WTC11 (cell line): ENCODE measurements around the gene ETS1. TPM values are rescaled to one million over a fixed set of nuclear protein-coding genes. Genes with fewer than 3 reads are reported as not detected.

Source experiments
- ATAC-seq: fragments of 200-7000 bp; cut with Tn5 transposase; 2 replicates; pipeline ENCODE4 v1.10.0; 2021; ENCODE audit warnings: mild to moderate bottlenecking, moderate library complexity
- CTCF ChIA-PET: fragments of 300-600 bp; sonication (Branson Sonifier 250); formaldehyde crosslinking; loops from one replicate; lab custom pipeline; 2021; ENCODE audit warnings: antibody characterized with exemption; lab: Charles Lee
- POLR2A ChIA-PET: fragments of 350-600 bp; sonication (Branson Sonifier 250); formaldehyde crosslinking; loops from one replicate; lab custom pipeline; 2021; ENCODE audit warnings: antibody characterized with exemption; lab: Charles Lee
- DNase-seq: peaks from one replicate; pipeline ENCODE4 v3.0.0; 2021; ENCODE audit warnings: low spot score
- H3K27ac Mint-ChIP-seq: 2 replicates; pipeline ENCODE4 v1.8.0; 2021; ENCODE audit warnings: mixed read lengths
- H3K27me3 Mint-ChIP-seq: 2 replicates; pipeline ENCODE4 v1.8.0; 2021; ENCODE audit warnings: low read depth, mild to moderate bottlenecking, moderate library complexity, mixed read lengths
- H3K36me3 Mint-ChIP-seq: 2 replicates; pipeline ENCODE4 v1.8.0; 2021; ENCODE audit warnings: mixed read lengths
- H3K4me1 Mint-ChIP-seq: 2 replicates; pipeline ENCODE4 v1.8.0; 2022; ENCODE audit warnings: mixed read lengths
- H3K4me3 Mint-ChIP-seq: 2 replicates; pipeline ENCODE4 v1.8.0; 2021; ENCODE audit warnings: mild to moderate bottlenecking, moderate library complexity, mixed read lengths
- H3K9me3 Mint-ChIP-seq: 2 replicates; pipeline ENCODE4 v1.8.0; 2021; ENCODE audit warnings: mixed read lengths
- AR ChIP-seq: fragments of 250-450 bp; sonication (Bioruptor Pico); IDR thresholded peaks from 2 replicates; pipeline ENCODE4 v1.9.0; 2021; ENCODE audit warnings: mild to moderate bottlenecking
- ATF1 ChIP-seq: sonication (generic); formaldehyde crosslinking; IDR thresholded peaks from 2 replicates; pipeline ENCODE4 v1.8.1; 2023; ENCODE audit warnings: mild to moderate bottlenecking, moderate library complexity, missing genetic modification reagents
- CREM ChIP-seq: sonication (generic); formaldehyde crosslinking; IDR thresholded peaks from 2 replicates; pipeline ENCODE4 v1.8.1; 2022; ENCODE audit warnings: mild to moderate bottlenecking, missing genetic modification reagents, moderate library complexity
- E2F4 ChIP-seq: sonication (generic); formaldehyde crosslinking; IDR thresholded peaks from 2 replicates; pipeline ENCODE4 v1.8.1; 2022; ENCODE audit warnings: low read depth, mild to moderate bottlenecking, moderate library complexity, missing genetic modification reagents, borderline replicate concordance
- EMX1 ChIP-seq: fragments of 250-450 bp; sonication (Bioruptor Pico); IDR thresholded peaks from 2 replicates; pipeline ENCODE4 v1.8.0; 2021; ENCODE audit warnings: mild to moderate bottlenecking
- FOXJ3 ChIP-seq: sonication (generic); formaldehyde crosslinking; IDR thresholded peaks from 2 replicates; pipeline ENCODE4 v1.9.0; 2021; ENCODE audit warnings: missing genetic modification reagents, mild to moderate bottlenecking, borderline replicate concordance
- FOXP1 ChIP-seq: sonication (generic); formaldehyde crosslinking; IDR thresholded peaks from 2 replicates; pipeline ENCODE4 v1.8.0; 2022; ENCODE audit warnings: missing genetic modification reagents, mild to moderate bottlenecking, moderate library complexity, borderline replicate concordance
- GTF2I ChIP-seq: fragments of 250-450 bp; sonication (Bioruptor Pico); conservative IDR thresholded peaks from 2 replicates; pipeline ENCODE4 v1.4.0; 2021; ENCODE audit warnings: mild to moderate bottlenecking
- IRF2 ChIP-seq: sonication (generic); formaldehyde crosslinking; IDR thresholded peaks from 2 replicates; pipeline ENCODE4 v1.8.0; 2022; ENCODE audit warnings: low read depth, missing genetic modification reagents, borderline replicate concordance
- JUN ChIP-seq: sonication (generic); formaldehyde crosslinking; IDR thresholded peaks from 2 replicates; pipeline ENCODE4 v1.8.0; 2023; ENCODE audit warnings: mild to moderate bottlenecking, missing genetic modification reagents
- MYBL2 ChIP-seq: sonication (generic); formaldehyde crosslinking; IDR thresholded peaks from 2 replicates; pipeline ENCODE4 v1.8.1; 2023; ENCODE audit warnings: mild to moderate bottlenecking, moderate library complexity, missing genetic modification reagents
- NFATC4 ChIP-seq: fragments of 250-450 bp; sonication (Bioruptor Pico); IDR thresholded peaks from 2 replicates; pipeline ENCODE4 v1.9.0; 2021; ENCODE audit warnings: mild to moderate bottlenecking
- OVOL2 ChIP-seq: fragments of 250-450 bp; sonication (Bioruptor Pico); IDR thresholded peaks from 2 replicates; pipeline ENCODE4 v1.9.0; 2021; ENCODE audit warnings: mild to moderate bottlenecking, borderline replicate concordance
- PREB ChIP-seq: sonication (generic); formaldehyde crosslinking; IDR thresholded peaks from 2 replicates; pipeline ENCODE4 v1.8.1; 2022; ENCODE audit warnings: mild to moderate bottlenecking, missing genetic modification reagents, moderate library complexity, borderline replicate concordance
- RELA ChIP-seq: sonication (generic); formaldehyde crosslinking; IDR thresholded peaks from 2 replicates; pipeline ENCODE4 v1.8.1; 2022; ENCODE audit warnings: missing genetic modification reagents, mild to moderate bottlenecking, borderline replicate concordance
- SMAD3 ChIP-seq: sonication (generic); formaldehyde crosslinking; IDR thresholded peaks from 2 replicates; pipeline ENCODE4 v1.8.0; 2022; ENCODE audit warnings: missing genetic modification reagents, mild to moderate bottlenecking, borderline replicate concordance
- SMAD4 ChIP-seq: sonication (generic); formaldehyde crosslinking; IDR thresholded peaks from 2 replicates; pipeline ENCODE4 v1.8.0; 2022; ENCODE audit warnings: mild to moderate bottlenecking, missing genetic modification reagents
- TEAD4 ChIP-seq: sonication (generic); formaldehyde crosslinking; IDR thresholded peaks from 2 replicates; pipeline ENCODE4 v1.8.0; 2022; ENCODE audit warnings: mild to moderate bottlenecking, missing genetic modification reagents
- ZBTB43 ChIP-seq: sonication (generic); formaldehyde crosslinking; IDR thresholded peaks from 2 replicates; pipeline ENCODE4 v1.8.1; 2023; ENCODE audit warnings: mild to moderate bottlenecking, missing genetic modification reagents
- ZNF219 ChIP-seq: sonication (generic); formaldehyde crosslinking; IDR thresholded peaks from 2 replicates; pipeline ENCODE4 v1.8.0; 2023; ENCODE audit warnings: missing genetic modification reagents, mild to moderate bottlenecking, borderline replicate concordance
- ZNF232 ChIP-seq: sonication (generic); formaldehyde crosslinking; IDR thresholded peaks from 2 replicates; pipeline ENCODE4 v1.8.0; 2022; ENCODE audit warnings: mild to moderate bottlenecking, missing genetic modification reagents
- ZNF396 ChIP-seq: fragments of 250-450 bp; sonication (Bioruptor Pico); IDR thresholded peaks from 2 replicates; pipeline ENCODE4 v1.8.0; 2021; ENCODE audit warnings: mild to moderate bottlenecking, moderate library complexity, borderline replicate concordance
- ZNF512 ChIP-seq: sonication (generic); formaldehyde crosslinking; IDR thresholded peaks from 2 replicates; pipeline ENCODE4 v1.8.1; 2022; ENCODE audit warnings: missing genetic modification reagents, borderline replicate concordance
- ZNF532 ChIP-seq: fragments of 250-450 bp; sonication (Bioruptor Pico); IDR thresholded peaks from 2 replicates; pipeline ENCODE4 v1.9.0; 2021; ENCODE audit warnings: mild to moderate bottlenecking, borderline replicate concordance
- total RNA-seq: library from RNA; stranded (reverse); gene quantifications from 3 replicates; pipeline ENCODE4 v1.2.3, GENCODE V29; 2021

Gene ETS1
- total RNA-seq, 1 experiment from 2014 or later: 33.1 TPM

- TF ChIP-seq ZNF532 (CRISPR knock-in tag) (no peak), NFATC4 (CRISPR knock-in tag) (no peak), EMX1 (CRISPR knock-in tag) (no peak), GTF2I (no peak), RELA (CRISPR knock-in tag) (no peak), ZNF232 (CRISPR knock-in tag) (no peak), TEAD4 (CRISPR knock-in tag) (no peak), ZBTB43 (no peak), ATF1 (CRISPR knock-in tag) (no peak), CREM (no peak), ZNF512 (no peak)
- no peak for ATAC-seq
- H3K4me1 Mint-ChIP-seq: peaks cover 23% of the 10 kb centered on the region
- DNase-seq: no peak
- POLR2A ChIA-PET: no interaction called here
- no peaks in the 10 kb centered on the region for H3K9me3 Mint-ChIP-seq
- H3K4me3 Mint-ChIP-seq: no peak overlapping the region
- no peak overlapping the region for H3K27ac Mint-ChIP-seq
- CTCF ChIA-PET: no interaction called here
- peaks cover 11% of the 10 kb centered on the region for H3K36me3 Mint-ChIP-seq
- H3K27me3 Mint-ChIP-seq: no peaks in the 10 kb centered on the region
Observed at GRCh38 chr11:128492903-128493569, 94.3 kb downstream of the ETS1 start.

GRCh38 chr11:128492461-128492860 lies 94.9 kb downstream of the ETS1 start:
- H3K27me3 Mint-ChIP-seq: no peaks in the 10 kb centered on the region
- POLR2A ChIA-PET: no interaction called here

More at GRCh38 chr11:128492461-128492860, 94.9 kb downstream of the ETS1 start:
- no peaks in the 10 kb centered on the region for H3K9me3 Mint-ChIP-seq
- TF ChIP-seq ZNF219 (CRISPR knock-in tag): no peak
- no peak for TF ChIP-seq PREB (CRISPR knock-in tag)
- TF ChIP-seq OVOL2 (CRISPR knock-in tag): no peak
- no peak for TF ChIP-seq ZNF396 (CRISPR knock-in tag)
- TF ChIP-seq MYBL2 (CRISPR knock-in tag): no peak
- TF ChIP-seq SMAD3 (CRISPR knock-in tag): no peak
- no peak for TF ChIP-seq IRF2
- no peak for TF ChIP-seq SMAD4 (CRISPR knock-in tag)
- TF ChIP-seq E2F4 (CRISPR knock-in tag): no peak
- TF ChIP-seq FOXJ3 (CRISPR knock-in tag): no peak
- TF ChIP-seq FOXP1 (CRISPR knock-in tag): no peak
- no peak for TF ChIP-seq JUN
- no peak for TF ChIP-seq AR
- H3K36me3 Mint-ChIP-seq: peaks cover 11% of the 10 kb centered on the region
- no peak for DNase-seq
- H3K27ac Mint-ChIP-seq: no peak overlapping the region
- H3K4me3 Mint-ChIP-seq: no peak overlapping the region
- CTCF ChIA-PET: no interaction called here
- no peak for ATAC-seq
- H3K4me1 Mint-ChIP-seq: peaks cover 18% of the 10 kb centered on the region
